SK-N-MC (cell line): Measurements from ENCODE around the gene PGAM1.

Source experiments
- EZH2 ChIP-seq: fragments of 200-600 bp; sonication (generic); IDR thresholded peaks from one replicate; pipeline ENCODE4 v1.6.1; 2017; ENCODE audit warnings: antibody characterized with exemption
- FOXP2 ChIP-seq: optimal IDR thresholded peaks from 2 replicates; pipeline ENCODE3; 2011; ENCODE audit warnings: mild to moderate bottlenecking, moderate library complexity; ENCODE audit not compliant: insufficient read depth; ENCODE audit errors: extremely low read length, control extremely low read depth
- POLR2AphosphoS5 ChIP-seq: IDR thresholded peaks from 2 replicates; pipeline ENCODE4 v1.6.1; 2012; ENCODE audit warnings: mild to moderate bottlenecking, low read depth, low read length, borderline replicate concordance

DNA sequence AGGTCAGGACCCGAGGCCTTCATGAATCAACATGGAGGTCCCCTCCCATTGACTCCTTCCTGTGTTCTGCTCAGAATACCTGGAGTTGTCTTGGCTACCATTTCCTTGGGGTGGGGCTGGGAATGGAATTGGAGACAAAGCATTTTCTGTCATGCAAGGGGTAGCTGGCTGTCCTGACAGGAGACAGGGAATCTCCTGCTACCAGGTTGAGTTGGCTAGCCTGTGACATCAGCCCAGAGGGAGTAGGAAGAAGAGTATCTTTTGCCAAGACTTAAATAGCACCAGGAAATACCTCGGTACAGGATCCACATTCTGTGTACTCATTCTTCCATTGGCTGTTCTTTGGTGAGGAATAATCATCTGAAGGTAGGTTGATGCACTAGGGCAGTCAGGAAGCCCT lies 24.8 kb downstream of the PGAM1 start:
- TF ChIP-seq POLR2AphosphoS5 (no peak), EZH2 (no peak), FOXP2 (no peak)
